ENCODE data around the gene ITPR2.

- TF ChIP-seq CTCF (conservative IDR thresholded peaks at IDR 0.05; ENCODE audit: low read length) (no peak), EZH2phosphoT487 (IDR thresholded peaks at IDR 0.05; ENCODE audit: borderline replicate concordance) (no peak)
Observed at GRCh38 chr12:26691234-26691970, 141.6 kb downstream of the ITPR2 start.

Measured in Loucy (cell line).